ENCODE measurements around the gene CUL7.

DNA sequence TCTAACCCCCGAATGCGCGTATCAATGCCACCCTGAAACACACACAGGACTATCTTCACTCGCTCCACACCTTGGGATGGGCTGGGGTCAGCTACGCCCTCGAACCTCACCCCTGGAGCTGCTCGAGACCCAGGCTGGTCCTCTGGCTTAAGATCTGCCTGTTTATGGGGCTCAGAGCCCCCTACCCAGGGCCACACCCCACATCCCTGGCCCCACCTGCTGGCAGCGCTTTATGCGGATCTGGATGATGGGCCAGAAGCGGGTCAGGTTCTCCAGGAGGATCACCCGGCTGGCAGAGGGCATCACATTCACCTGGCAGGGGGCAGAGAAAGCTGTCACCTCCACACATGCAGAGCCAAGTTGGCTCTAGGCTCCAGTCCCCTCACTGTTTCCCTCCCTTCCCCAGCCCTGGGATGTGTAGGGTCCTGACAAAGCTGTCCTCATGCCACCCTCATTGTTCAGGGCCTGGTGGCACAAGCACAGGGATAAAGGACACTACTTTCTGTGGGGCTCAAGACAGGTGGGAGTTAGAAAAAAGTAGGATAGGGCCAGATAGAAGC is 8.2 kb downstream of the CUL7 start:
- TF ChIP-seq, protein P1, sequence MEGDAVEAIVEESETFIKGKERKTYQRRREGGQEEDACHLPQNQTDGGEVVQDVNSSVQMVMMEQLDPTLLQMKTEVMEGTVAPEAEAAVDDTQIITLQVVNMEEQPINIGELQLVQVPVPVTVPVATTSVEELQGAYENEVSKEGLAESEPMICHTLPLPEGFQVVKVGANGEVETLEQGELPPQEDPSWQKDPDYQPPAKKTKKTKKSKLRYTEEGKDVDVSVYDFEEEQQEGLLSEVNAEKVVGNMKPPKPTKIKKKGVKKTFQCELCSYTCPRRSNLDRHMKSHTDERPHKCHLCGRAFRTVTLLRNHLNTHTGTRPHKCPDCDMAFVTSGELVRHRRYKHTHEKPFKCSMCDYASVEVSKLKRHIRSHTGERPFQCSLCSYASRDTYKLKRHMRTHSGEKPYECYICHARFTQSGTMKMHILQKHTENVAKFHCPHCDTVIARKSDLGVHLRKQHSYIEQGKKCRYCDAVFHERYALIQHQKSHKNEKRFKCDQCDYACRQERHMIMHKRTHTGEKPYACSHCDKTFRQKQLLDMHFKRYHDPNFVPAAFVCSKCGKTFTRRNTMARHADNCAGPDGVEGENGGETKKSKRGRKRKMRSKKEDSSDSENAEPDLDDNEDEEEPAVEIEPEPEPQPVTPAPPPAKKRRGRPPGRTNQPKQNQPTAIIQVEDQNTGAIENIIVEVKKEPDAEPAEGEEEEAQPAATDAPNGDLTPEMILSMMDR (IDR thresholded peaks at IDR 0.05): no peak
- no peak for TF ChIP-seq POLR2A (IDR thresholded peaks at IDR 0.05)
- no peak for TF ChIP-seq EP300 (IDR thresholded peaks at IDR 0.05)
